GM18867 (cell line): ENCODE measurements around the gene ORM1.

ENCODE experiments used
- ATAC-seq: cut with Tn5 transposase; IDR thresholded peaks from one replicate; pipeline ENCODE4 v1.9.1; 2021; ENCODE audit warnings: mild to moderate bottlenecking, moderate library complexity; ENCODE audit not compliant: unreplicated experiment

Gene ORM1

GRCh38 chr9:114341152-114341830, 18.4 kb downstream of the ORM1 start:
- ATAC-seq = no peak

- ATAC-seq = no peak
These were observed 19.1 kb downstream of the ORM1 start for GRCh38 chr9:114341991-114342390.

GRCh38 chr9:114342755-114343440, 20.0 kb downstream of the ORM1 start:
- no peak for ATAC-seq

GRCh38 chr9:114343471-114344187, 20.7 kb downstream of the ORM1 start:
- no peak for ATAC-seq

- ATAC-seq = no peak
These were observed 21.3 kb downstream of the ORM1 start for GRCh38 chr9:114344188-114344566.

GRCh38 chr9:114344692-114345091, 21.8 kb downstream of the ORM1 start:
- no peak for ATAC-seq

GRCh38 chr9:114345493-114346065, 22.7 kb downstream of the ORM1 start:
- ATAC-seq = no peak

- no peak for ATAC-seq
These were observed 23.2 kb downstream of the ORM1 start for GRCh38 chr9:114346146-114346545.

GRCh38 chr9:114347675-114348074, 24.8 kb downstream of the ORM1 start:
- ATAC-seq = no peak

GRCh38 chr9:114348261-114348905, 25.5 kb downstream of the ORM1 start:
- ATAC-seq = no peak

- ATAC-seq = peak; percentile 87
These were observed 26.1 kb downstream of the ORM1 start for GRCh38 chr9:114348906-114349482.

GRCh38 chr9:114349713-114350480, 27.0 kb downstream of the ORM1 start:
- ATAC-seq = no peak

GRCh38 chr9:114350636-114351401, 27.9 kb downstream of the ORM1 start:
- ATAC-seq = no peak

GRCh38 chr9:114351932-114352331, 29.0 kb downstream of the ORM1 start:
- no peak for ATAC-seq

- ATAC-seq = no peak
These were observed 32.9 kb downstream of the ORM1 start for GRCh38 chr9:114355821-114356220.

GRCh38 chr9:114356792-114357191, 33.9 kb downstream of the ORM1 start:
- ATAC-seq = no peak

GRCh38 chr9:114357360-114357759, 34.5 kb downstream of the ORM1 start:
- no peak for ATAC-seq

GRCh38 chr9:114357911-114358328, 35.0 kb downstream of the ORM1 start:
- ATAC-seq = no peak

- no peak for ATAC-seq
These were observed 36.9 kb downstream of the ORM1 start for GRCh38 chr9:114359801-114360200.
